A549 (cell line): ENCODE data around the gene HMBS. TPM values are rescaled to one million over a fixed set of nuclear protein-coding genes. Genes with fewer than 3 reads are reported as not detected.

Experiments used
- ATAC-seq, 2 experiments: fragments of 200-7000 bp in 1 of 2; fragments of >200 bp in 1 of 2; cut with Nextera tagmentation in 1 of 2; cut with Tn5 transposase in 1 of 2; 3 replicates each; pipeline versions ENCODE4 v1.8.0 to v1.9.1; 2018 to 2020; ENCODE audit warnings: mild to moderate bottlenecking in 1 of 2, moderate library complexity in 1 of 2
- CTCF ChIA-PET: fragments of 300-600 bp; sonication (Branson Sonifier 250); formaldehyde crosslinking; extraction: SDS; loops from one replicate; lab custom pipeline; 2021; ENCODE audit warnings: antibody characterized with exemption, inconsistent platforms; lab: Yijun Ruan, JAX
- POLR2A ChIA-PET: fragments of 350-600 bp; formaldehyde crosslinking; extraction: SDS; loops from one replicate; lab custom pipeline; 2021; ENCODE audit warnings: antibody characterized with exemption, inconsistent platforms; lab: Yijun Ruan, JAX
- DNase-seq, 2 experiments: peaks; one replicate each; pipeline versions ENCODE4 v3.0.0 to v3.0.0-alpha.2; 2011 to 2016; ENCODE audit warnings: low read depth in 1 of 2, low spot score in 1 of 2
- FAIRE-seq: peaks from 2 replicates; lab custom pipeline; 2011; peaks lifted over from hg19 to GRCh38; lab: Jason Lieb, UNC
- H3K27ac ChIP-seq, 2 experiments: fragments of >200 bp; sonication (Bioruptor Twin); formaldehyde crosslinking; 3 replicates each; pipeline ENCODE4 v1.5.1; 2016 to 2017
- H3K4me1 ChIP-seq: fragments of >200 bp; sonication (Bioruptor Twin); formaldehyde crosslinking; 3 replicates; pipeline ENCODE4 v1.6.1; 2016
- H3K4me2 ChIP-seq: fragments of >200 bp; sonication (Bioruptor Twin); formaldehyde crosslinking; 3 replicates; pipeline ENCODE4 v1.6.1; 2016
- H3K4me3 ChIP-seq: fragments of >200 bp; sonication (Bioruptor Twin); formaldehyde crosslinking; 3 replicates; pipeline ENCODE4 v1.5.1; 2016
- H3K9me3 ChIP-seq: fragments of >200 bp; sonication (Bioruptor Twin); formaldehyde crosslinking; 3 replicates; pipeline ENCODE4 v1.6.1; 2016
- CBX8 ChIP-seq: fragments of 200-600 bp; sonication (generic); IDR thresholded peaks from 2 replicates; pipeline ENCODE4 v1.6.1; 2016
- CHD2 ChIP-seq: fragments of 150-350 bp; IDR thresholded peaks from 2 replicates; pipeline ENCODE4 v1.6.1; 2014; ENCODE audit warnings: low read length; ENCODE audit not compliant: partially characterized antibody
- EHF ChIP-seq: fragments of 250-450 bp; sonication (Bioruptor Pico); IDR thresholded peaks from 2 replicates; pipeline ENCODE4 v1.5.0; 2020; ENCODE audit warnings: mild to moderate bottlenecking
- EHMT2 ChIP-seq: fragments of 200-600 bp; sonication (generic); IDR thresholded peaks from 2 replicates; pipeline ENCODE4 v1.6.1; 2016; ENCODE audit warnings: antibody characterized with exemption, low read depth, mild to moderate bottlenecking, moderate library complexity
- ESRRA ChIP-seq: fragments of 150-350 bp; IDR thresholded peaks from 2 replicates; pipeline ENCODE4 v1.6.1; 2014; ENCODE audit warnings: mild to moderate bottlenecking, low read length, borderline replicate concordance
- FOSL2 ChIP-seq, 2 experiments: fragments of 450-650 bp in 1 of 2; fragments of >200 bp in 1 of 2; sonication (Bioruptor Twin) in 1 of 2; formaldehyde crosslinking; IDR thresholded peaks; 2 replicates each; pipeline versions ENCODE4 v1.5.0 to v1.6.1; 2016 to 2020; ENCODE audit warnings: mild to moderate bottlenecking in 1 of 2, moderate library complexity in 1 of 2
- FOXS1 ChIP-seq: fragments of 250-450 bp; sonication (Bioruptor Pico); IDR thresholded peaks from 2 replicates; pipeline ENCODE4 v1.5.0; 2020; ENCODE audit warnings: mild to moderate bottlenecking, moderate library complexity
- GATA3 ChIP-seq: IDR thresholded peaks from 2 replicates; pipeline ENCODE4 v1.6.1; 2012; ENCODE audit warnings: borderline replicate concordance
- HDAC2 ChIP-seq: fragments of 200-600 bp; sonication (generic); IDR thresholded peaks from 2 replicates; pipeline ENCODE4 v1.6.1; 2016
- HEYL ChIP-seq: fragments of 250-450 bp; sonication (Bioruptor Pico); IDR thresholded peaks from 2 replicates; pipeline ENCODE4 v1.8.0; 2021; ENCODE audit warnings: mild to moderate bottlenecking, moderate library complexity
- HOXA7 ChIP-seq: fragments of 250-450 bp; sonication (Bioruptor Pico); IDR thresholded peaks from 2 replicates; pipeline ENCODE4 v1.5.0; 2020; ENCODE audit warnings: mild to moderate bottlenecking, moderate library complexity
- KDM1A ChIP-seq: fragments of 200-600 bp; sonication (generic); IDR thresholded peaks from 2 replicates; pipeline ENCODE4 v1.6.1; 2016; ENCODE audit warnings: low read depth, mild to moderate bottlenecking
- KDM5A ChIP-seq: fragments of 200-600 bp; sonication (generic); IDR thresholded peaks from 2 replicates; pipeline ENCODE4 v1.6.1; 2016; ENCODE audit warnings: antibody characterized with exemption, mild to moderate bottlenecking
- MAFK ChIP-seq: fragments of 450-650 bp; IDR thresholded peaks from 2 replicates; pipeline ENCODE4 v1.6.1; 2014; ENCODE audit not compliant: partially characterized antibody
- MYC ChIP-seq: IDR thresholded peaks from 2 replicates; pipeline ENCODE4 v1.6.1; 2012; ENCODE audit warnings: mild to moderate bottlenecking, inconsistent platforms, low read length, improper control_type of control experiment, borderline replicate concordance
- PHF8 ChIP-seq: fragments of 200-600 bp; sonication (generic); IDR thresholded peaks from 2 replicates; pipeline ENCODE4 v1.6.1; 2016; ENCODE audit warnings: low read depth, mild to moderate bottlenecking, antibody characterized with exemption, moderate library complexity, borderline replicate concordance
- RNF2 ChIP-seq: fragments of 200-600 bp; sonication (generic); IDR thresholded peaks from 2 replicates; pipeline ENCODE4 v1.6.1; 2016; ENCODE audit warnings: low read depth, mild to moderate bottlenecking, antibody characterized with exemption, moderate library complexity, borderline replicate concordance
- SREBF2 ChIP-seq: fragments of 450-650 bp; IDR thresholded peaks from 2 replicates; pipeline ENCODE4 v1.6.1; 2014; ENCODE audit warnings: mild to moderate bottlenecking, moderate library complexity
- TP53 ChIP-seq: fragments of 250-450 bp; sonication (Bioruptor Pico); IDR thresholded peaks from 2 replicates; pipeline ENCODE4 v1.5.0; 2021; ENCODE audit warnings: mild to moderate bottlenecking, moderate library complexity
- USF2 ChIP-seq: fragments of 450-650 bp; IDR thresholded peaks from 2 replicates; pipeline ENCODE4 v1.6.1; 2014; ENCODE audit warnings: antibody characterized with exemption
- ZC3H11A ChIP-seq: fragments of 450-650 bp; IDR thresholded peaks from 2 replicates; pipeline ENCODE4 v1.6.1; 2014; ENCODE audit warnings: antibody characterized with exemption, mild to moderate bottlenecking
- ZFP36 ChIP-seq: fragments of 450-650 bp; IDR thresholded peaks from 2 replicates; pipeline ENCODE4 v1.6.1; 2014; ENCODE audit warnings: borderline replicate concordance; ENCODE audit not compliant: partially characterized antibody
- ZNF302 ChIP-seq: fragments of 250-450 bp; sonication (Bioruptor Pico); IDR thresholded peaks from 2 replicates; pipeline ENCODE4 v1.9.0; 2021; ENCODE audit warnings: inconsistent platforms, mild to moderate bottlenecking, moderate library complexity
- ZSCAN20 ChIP-seq: fragments of 250-450 bp; sonication (Bioruptor Pico); IDR thresholded peaks from 2 replicates; pipeline ENCODE4 v1.8.0; 2022; ENCODE audit warnings: mild to moderate bottlenecking, moderate library complexity
- WGBS: methylation state at CpG from one replicate; pipeline ENCODE4 v1.1.6; 2017; ENCODE audit errors: missing lambda C conversion rate; 5-methylcytosine and 5-hydroxymethylcytosine counted together
- polyA plus RNA-seq, 4 experiments: library from polyadenylated mRNA; depleted of rRNA in 3 of 4; stranded (reverse); fragments of >200 nt; fragmentation: RNase III in 1 of 4; extraction: RNeasy Plus Mini Kit Qiagen cat#74134 plus additional on column Dnase treatment in 1 of 4; gene quantifications; 2 replicates in 3 of 4; 3 replicates in 1 of 4; pipeline ENCODE4 v1.2.3, GENCODE V29; 2011 to 2017
- TF ChIP-seq, protein P1 (sequence below): IDR thresholded peaks from 2 replicates; pipeline ENCODE4 v1.6.1; 2012
- TF ChIP-seq, protein P2 (sequence below): fragments of >200 bp; sonication (Bioruptor Twin); formaldehyde crosslinking; IDR thresholded peaks from 2 replicates; pipeline ENCODE4 v1.6.1; 2016
- TF ChIP-seq, protein P3 (sequence below): IDR thresholded peaks from 2 replicates; pipeline ENCODE4 v1.6.1; 2012
- TF ChIP-seq, protein P4 (sequence below): fragments of 150-350 bp; IDR thresholded peaks from 2 replicates; pipeline ENCODE4 v1.6.1; 2014; ENCODE audit warnings: low read depth, mild to moderate bottlenecking, low read length
- TF ChIP-seq, protein P5 (sequence below): fragments of >200 bp; sonication (Bioruptor Twin); formaldehyde crosslinking; IDR thresholded peaks from 3 replicates; pipeline ENCODE4 v1.5.1; 2016

Gene HMBS
- polyA plus RNA-seq, 2 of the 4 experiments (the other 2 are of a cell fraction) = 48.8 to 62.2 TPM

DNA sequence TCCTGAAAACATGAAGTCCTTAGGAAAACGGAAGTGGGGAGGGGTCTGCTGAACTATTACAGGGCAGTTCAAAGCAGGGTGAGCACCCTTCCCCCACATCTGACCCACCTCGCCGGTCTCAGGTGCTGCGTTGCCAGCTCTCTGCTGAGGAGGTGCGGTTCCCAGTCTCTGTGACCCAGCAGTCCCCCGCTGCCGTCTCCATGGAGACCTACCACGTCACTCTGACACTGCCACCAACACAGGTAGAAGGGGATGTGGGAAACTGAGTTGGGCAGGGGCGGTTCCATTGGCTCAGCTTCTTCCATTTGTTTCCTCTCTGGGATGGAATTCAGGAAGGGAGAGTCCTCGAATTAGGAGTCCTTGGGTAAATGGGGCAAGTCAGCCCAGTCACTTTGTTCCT is 25.8 kb downstream of the HMBS start:
- ChIA-PET POLR2A (no interaction called here), CTCF (interaction anchor here (2.1 to 2.9 kb wide), 3 partner anchors 11 to 58 kb away, joined by 8 to 9 read pairs (median 9); partner anchors contain the start of gene NLRX1)
- no peaks in the 10 kb centered on the region for H3K9me3 ChIP-seq

GRCh38 chr11:119111361-119111925 is 26.8 kb downstream of the HMBS start:
- no peak for FAIRE-seq
- Histone ChIP-seq H3K9me3 (no peaks in the 10 kb centered on the region), H3K27ac (no peak overlapping the region), H3K4me3 (no peak overlapping the region), H3K4me1 (peaks cover 14% of the 10 kb centered on the region), H3K4me2 (no peak overlapping the region)
- DNase-seq = no peak
- 89% methylated on average over 7 of the region's 11 CpGs for WGBS
- POLR2A ChIA-PET = interaction anchor here (1.8 to 2.4 kb wide), 2 partner anchors 9 to 10 kb away, joined by 9 to 10 read pairs; partner anchors contain the start of genes DPAGT1 and HINFP
- TF ChIP-seq HOXA7 (CRISPR knock-in tag) = no peak
- TF ChIP-seq, protein P1, sequence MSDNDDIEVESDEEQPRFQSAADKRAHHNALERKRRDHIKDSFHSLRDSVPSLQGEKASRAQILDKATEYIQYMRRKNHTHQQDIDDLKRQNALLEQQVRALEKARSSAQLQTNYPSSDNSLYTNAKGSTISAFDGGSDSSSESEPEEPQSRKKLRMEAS = no peak
- TF ChIP-seq, protein P2, sequence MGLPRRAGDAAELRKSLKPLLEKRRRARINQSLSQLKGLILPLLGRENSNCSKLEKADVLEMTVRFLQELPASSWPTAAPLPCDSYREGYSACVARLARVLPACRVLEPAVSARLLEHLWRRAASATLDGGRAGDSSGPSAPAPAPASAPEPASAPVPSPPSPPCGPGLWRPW = no peak
- TF ChIP-seq SREBF2 = no peak
- no peak for TF ChIP-seq ZFP36
- TF ChIP-seq FOSL2 (IDR thresholded peaks at IDR 0.05) = no peak
- no peak for TF ChIP-seq FOSL2 (CRISPR knock-in tag; IDR thresholded peaks at IDR 0.05)
- no peak for TF ChIP-seq KDM1A
- TF ChIP-seq, protein P3, sequence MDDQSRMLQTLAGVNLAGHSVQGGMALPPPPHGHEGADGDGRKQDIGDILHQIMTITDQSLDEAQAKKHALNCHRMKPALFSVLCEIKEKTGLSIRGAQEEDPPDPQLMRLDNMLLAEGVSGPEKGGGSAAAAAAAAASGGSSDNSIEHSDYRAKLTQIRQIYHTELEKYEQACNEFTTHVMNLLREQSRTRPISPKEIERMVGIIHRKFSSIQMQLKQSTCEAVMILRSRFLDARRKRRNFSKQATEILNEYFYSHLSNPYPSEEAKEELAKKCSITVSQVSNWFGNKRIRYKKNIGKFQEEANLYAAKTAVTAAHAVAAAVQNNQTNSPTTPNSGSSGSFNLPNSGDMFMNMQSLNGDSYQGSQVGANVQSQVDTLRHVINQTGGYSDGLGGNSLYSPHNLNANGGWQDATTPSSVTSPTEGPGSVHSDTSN = no peak
- no peak for TF ChIP-seq EHF
- TF ChIP-seq ESRRA = no peak
- no peak for TF ChIP-seq KDM5A
- TF ChIP-seq, protein P4, sequence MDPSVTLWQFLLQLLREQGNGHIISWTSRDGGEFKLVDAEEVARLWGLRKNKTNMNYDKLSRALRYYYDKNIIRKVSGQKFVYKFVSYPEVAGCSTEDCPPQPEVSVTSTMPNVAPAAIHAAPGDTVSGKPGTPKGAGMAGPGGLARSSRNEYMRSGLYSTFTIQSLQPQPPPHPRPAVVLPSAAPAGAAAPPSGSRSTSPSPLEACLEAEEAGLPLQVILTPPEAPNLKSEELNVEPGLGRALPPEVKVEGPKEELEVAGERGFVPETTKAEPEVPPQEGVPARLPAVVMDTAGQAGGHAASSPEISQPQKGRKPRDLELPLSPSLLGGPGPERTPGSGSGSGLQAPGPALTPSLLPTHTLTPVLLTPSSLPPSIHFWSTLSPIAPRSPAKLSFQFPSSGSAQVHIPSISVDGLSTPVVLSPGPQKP = no peak
- TF ChIP-seq, protein P5, sequence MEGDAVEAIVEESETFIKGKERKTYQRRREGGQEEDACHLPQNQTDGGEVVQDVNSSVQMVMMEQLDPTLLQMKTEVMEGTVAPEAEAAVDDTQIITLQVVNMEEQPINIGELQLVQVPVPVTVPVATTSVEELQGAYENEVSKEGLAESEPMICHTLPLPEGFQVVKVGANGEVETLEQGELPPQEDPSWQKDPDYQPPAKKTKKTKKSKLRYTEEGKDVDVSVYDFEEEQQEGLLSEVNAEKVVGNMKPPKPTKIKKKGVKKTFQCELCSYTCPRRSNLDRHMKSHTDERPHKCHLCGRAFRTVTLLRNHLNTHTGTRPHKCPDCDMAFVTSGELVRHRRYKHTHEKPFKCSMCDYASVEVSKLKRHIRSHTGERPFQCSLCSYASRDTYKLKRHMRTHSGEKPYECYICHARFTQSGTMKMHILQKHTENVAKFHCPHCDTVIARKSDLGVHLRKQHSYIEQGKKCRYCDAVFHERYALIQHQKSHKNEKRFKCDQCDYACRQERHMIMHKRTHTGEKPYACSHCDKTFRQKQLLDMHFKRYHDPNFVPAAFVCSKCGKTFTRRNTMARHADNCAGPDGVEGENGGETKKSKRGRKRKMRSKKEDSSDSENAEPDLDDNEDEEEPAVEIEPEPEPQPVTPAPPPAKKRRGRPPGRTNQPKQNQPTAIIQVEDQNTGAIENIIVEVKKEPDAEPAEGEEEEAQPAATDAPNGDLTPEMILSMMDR = no peak
- CTCF ChIA-PET = interaction anchor here (0.7 to 2.8 kb wide), 7 partner anchors 9 to 226 kb away, joined by 3 to 9 read pairs (median 3); partner anchors contain the start of gene NLRX1
- ATAC-seq = no peak

More for the DNA sequence above, 25.8 kb downstream of the HMBS start:
- peaks cover 17% of the 10 kb centered on the region for H3K4me1 ChIP-seq
- H3K4me2 ChIP-seq = no peak overlapping the region
- no peak overlapping the region for H3K27ac ChIP-seq
- WGBS = 80% methylated on average over 8 of the region's 10 CpGs
- no peak for DNase-seq
- no peak for ATAC-seq
- no peak for FAIRE-seq
- H3K4me3 ChIP-seq = no peak overlapping the region
- TF ChIP-seq PHF8 (no peak), GATA3 (no peak), CHD2 (no peak), HEYL (CRISPR knock-in tag) (no peak), TP53 (CRISPR knock-in tag) (no peak), RNF2 (no peak), HDAC2 (no peak), CBX8 (no peak), EHMT2 (no peak), HOXA7 (CRISPR knock-in tag) (no peak), FOXS1 (CRISPR knock-in tag) (no peak), MAFK (no peak), ZNF302 (no peak), USF2 (no peak), ZSCAN20 (CRISPR knock-in tag) (no peak), MYC (no peak), ZC3H11A (no peak)
- TF ChIP-seq, protein P4 = no peak
- TF ChIP-seq, protein P3 = no peak
